A549 (cell line): ENCODE data around the gene NDUFB4. TPM values are rescaled to one million over a fixed set of nuclear protein-coding genes. Genes with fewer than 3 reads are reported as not detected.

Experiments
- ATAC-seq, 2 experiments: fragments of 200-7000 bp in 1 of 2; fragments of >200 bp in 1 of 2; cut with Nextera tagmentation in 1 of 2; cut with Tn5 transposase in 1 of 2; 3 replicates each; pipeline versions ENCODE4 v1.8.0 to v1.9.1; 2018 to 2020; ENCODE audit warnings: mild to moderate bottlenecking in 1 of 2, moderate library complexity in 1 of 2
- CTCF ChIA-PET: fragments of 300-600 bp; sonication (Branson Sonifier 250); formaldehyde crosslinking; extraction: SDS; loops from one replicate; lab custom pipeline; 2021; ENCODE audit warnings: antibody characterized with exemption, inconsistent platforms; lab: Yijun Ruan, JAX
- POLR2A ChIA-PET: fragments of 350-600 bp; formaldehyde crosslinking; extraction: SDS; loops from one replicate; lab custom pipeline; 2021; ENCODE audit warnings: antibody characterized with exemption, inconsistent platforms; lab: Yijun Ruan, JAX
- DNase-seq, 2 experiments: peaks; one replicate each; pipeline versions ENCODE4 v3.0.0 to v3.0.0-alpha.2; 2011 to 2016; ENCODE audit warnings: low read depth in 1 of 2, low spot score in 1 of 2
- FAIRE-seq: peaks from 2 replicates; lab custom pipeline; 2011; peaks lifted over from hg19 to GRCh38; lab: Jason Lieb, UNC
- H3K27ac ChIP-seq, 2 experiments: fragments of >200 bp; sonication (Bioruptor Twin); formaldehyde crosslinking; 3 replicates each; pipeline ENCODE4 v1.5.1; 2016 to 2017
- H3K4me1 ChIP-seq: fragments of >200 bp; sonication (Bioruptor Twin); formaldehyde crosslinking; 3 replicates; pipeline ENCODE4 v1.6.1; 2016
- H3K4me2 ChIP-seq: fragments of >200 bp; sonication (Bioruptor Twin); formaldehyde crosslinking; 3 replicates; pipeline ENCODE4 v1.6.1; 2016
- H3K4me3 ChIP-seq: fragments of >200 bp; sonication (Bioruptor Twin); formaldehyde crosslinking; 3 replicates; pipeline ENCODE4 v1.5.1; 2016
- H3K9me3 ChIP-seq: fragments of >200 bp; sonication (Bioruptor Twin); formaldehyde crosslinking; 3 replicates; pipeline ENCODE4 v1.6.1; 2016
- CBX2 ChIP-seq: fragments of 200-600 bp; sonication (generic); IDR thresholded peaks from 2 replicates; pipeline ENCODE4 v1.6.1; 2016; ENCODE audit warnings: low read depth, mild to moderate bottlenecking, borderline replicate concordance
- CBX8 ChIP-seq: fragments of 200-600 bp; sonication (generic); IDR thresholded peaks from 2 replicates; pipeline ENCODE4 v1.6.1; 2016
- CHD2 ChIP-seq: fragments of 150-350 bp; IDR thresholded peaks from 2 replicates; pipeline ENCODE4 v1.6.1; 2014; ENCODE audit warnings: low read length; ENCODE audit not compliant: partially characterized antibody
- EHMT2 ChIP-seq: fragments of 200-600 bp; sonication (generic); IDR thresholded peaks from 2 replicates; pipeline ENCODE4 v1.6.1; 2016; ENCODE audit warnings: antibody characterized with exemption, low read depth, mild to moderate bottlenecking, moderate library complexity
- ESRRA ChIP-seq: fragments of 150-350 bp; IDR thresholded peaks from 2 replicates; pipeline ENCODE4 v1.6.1; 2014; ENCODE audit warnings: mild to moderate bottlenecking, low read length, borderline replicate concordance
- FOSL2 ChIP-seq, 2 experiments: fragments of 450-650 bp in 1 of 2; fragments of >200 bp in 1 of 2; sonication (Bioruptor Twin) in 1 of 2; formaldehyde crosslinking; IDR thresholded peaks; 2 replicates each; pipeline versions ENCODE4 v1.5.0 to v1.6.1; 2016 to 2020; ENCODE audit warnings: mild to moderate bottlenecking in 1 of 2, moderate library complexity in 1 of 2
- HDAC2 ChIP-seq: fragments of 200-600 bp; sonication (generic); IDR thresholded peaks from 2 replicates; pipeline ENCODE4 v1.6.1; 2016
- HOXA7 ChIP-seq: fragments of 250-450 bp; sonication (Bioruptor Pico); IDR thresholded peaks from 2 replicates; pipeline ENCODE4 v1.5.0; 2020; ENCODE audit warnings: mild to moderate bottlenecking, moderate library complexity
- HOXB13 ChIP-seq: fragments of 250-450 bp; sonication (Bioruptor Pico); IDR thresholded peaks from 2 replicates; pipeline ENCODE4 v1.5.0; 2020; ENCODE audit warnings: low read depth, mild to moderate bottlenecking, moderate library complexity
- KDM1A ChIP-seq: fragments of 200-600 bp; sonication (generic); IDR thresholded peaks from 2 replicates; pipeline ENCODE4 v1.6.1; 2016; ENCODE audit warnings: low read depth, mild to moderate bottlenecking
- MAFK ChIP-seq: fragments of 450-650 bp; IDR thresholded peaks from 2 replicates; pipeline ENCODE4 v1.6.1; 2014; ENCODE audit not compliant: partially characterized antibody
- NFE2L2 ChIP-seq: fragments of 150-350 bp; conservative IDR thresholded peaks from 2 replicates; pipeline ENCODE4 v1.6.1; 2014; ENCODE audit warnings: low read length
- NR3C1 ChIP-seq: fragments of >200 bp; sonication (Bioruptor Twin); formaldehyde crosslinking; IDR thresholded peaks from 3 replicates; pipeline ENCODE4 v1.6.1; 2017
- POLR2A ChIP-seq: IDR thresholded peaks from 2 replicates; pipeline ENCODE4 v1.6.1; 2012; ENCODE audit warnings: mild to moderate bottlenecking, low read length
- RARB ChIP-seq: fragments of 250-450 bp; sonication (Bioruptor Pico); IDR thresholded peaks from 2 replicates; pipeline ENCODE4 v1.8.0; 2021; ENCODE audit warnings: mild to moderate bottlenecking, moderate library complexity
- RNF2 ChIP-seq: fragments of 200-600 bp; sonication (generic); IDR thresholded peaks from 2 replicates; pipeline ENCODE4 v1.6.1; 2016; ENCODE audit warnings: low read depth, mild to moderate bottlenecking, antibody characterized with exemption, moderate library complexity, borderline replicate concordance
- SREBF2 ChIP-seq: fragments of 450-650 bp; IDR thresholded peaks from 2 replicates; pipeline ENCODE4 v1.6.1; 2014; ENCODE audit warnings: mild to moderate bottlenecking, moderate library complexity
- TFCP2L1 ChIP-seq: fragments of 250-450 bp; sonication (Bioruptor Pico); IDR thresholded peaks from 2 replicates; pipeline ENCODE4 v1.5.0; 2021; ENCODE audit warnings: mild to moderate bottlenecking
- TP53 ChIP-seq: fragments of 250-450 bp; sonication (Bioruptor Pico); IDR thresholded peaks from 2 replicates; pipeline ENCODE4 v1.5.0; 2021; ENCODE audit warnings: mild to moderate bottlenecking, moderate library complexity
- USF2 ChIP-seq: fragments of 450-650 bp; IDR thresholded peaks from 2 replicates; pipeline ENCODE4 v1.6.1; 2014; ENCODE audit warnings: antibody characterized with exemption
- ZSCAN20 ChIP-seq: fragments of 250-450 bp; sonication (Bioruptor Pico); IDR thresholded peaks from 2 replicates; pipeline ENCODE4 v1.8.0; 2022; ENCODE audit warnings: mild to moderate bottlenecking, moderate library complexity
- WGBS: methylation state at CpG from one replicate; pipeline ENCODE4 v1.1.6; 2017; ENCODE audit errors: missing lambda C conversion rate; 5-methylcytosine and 5-hydroxymethylcytosine counted together
- polyA plus RNA-seq, 4 experiments: library from polyadenylated mRNA; depleted of rRNA in 3 of 4; stranded (reverse); fragments of >200 nt; fragmentation: RNase III in 1 of 4; extraction: RNeasy Plus Mini Kit Qiagen cat#74134 plus additional on column Dnase treatment in 1 of 4; gene quantifications; 2 replicates in 3 of 4; 3 replicates in 1 of 4; pipeline ENCODE4 v1.2.3, GENCODE V29; 2011 to 2017
- TF ChIP-seq, protein P1 (sequence below): fragments of 200-600 bp; sonication (generic); IDR thresholded peaks from 2 replicates; pipeline ENCODE4 v1.6.1; 2016; ENCODE audit warnings: antibody characterized with exemption, mild to moderate bottlenecking, moderate library complexity

The NDUFB4 gene
- polyA plus RNA-seq, 2 of the 4 experiments (the other 2 are of a cell fraction), result 239 to 686 TPM

DNA sequence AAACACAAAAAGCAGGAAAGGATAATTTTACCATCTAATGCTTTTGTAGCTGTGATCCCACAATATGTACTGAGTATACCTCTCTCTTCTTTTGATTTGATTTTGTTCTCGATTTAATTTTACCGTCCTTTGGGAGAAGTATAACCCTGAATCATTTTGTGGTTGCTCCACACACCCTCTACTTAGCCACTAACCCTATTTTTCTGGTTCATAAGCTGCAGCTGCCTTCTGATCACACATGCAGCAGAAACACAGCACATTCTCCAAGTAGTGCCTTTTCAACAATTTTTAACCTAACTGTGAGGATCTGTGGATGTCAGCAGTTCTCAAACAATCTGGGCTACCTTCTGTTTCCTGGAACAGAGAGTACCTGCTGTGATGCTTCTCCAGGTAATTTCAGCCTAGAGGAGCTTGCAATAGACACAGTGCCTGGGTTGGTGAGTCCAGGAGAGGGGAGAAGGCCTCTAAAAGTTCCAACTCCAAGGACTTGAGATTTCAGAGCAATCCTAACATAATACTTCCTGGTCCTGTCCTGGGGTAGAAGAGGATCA is 45.6 kb downstream of the NDUFB4 start:
- FAIRE-seq, result no peak
- H3K27ac ChIP-seq, result peak overlapping the region in 1 of 2 experiments; percentile 32; a peak in 2 of 6 replicates

DNA sequence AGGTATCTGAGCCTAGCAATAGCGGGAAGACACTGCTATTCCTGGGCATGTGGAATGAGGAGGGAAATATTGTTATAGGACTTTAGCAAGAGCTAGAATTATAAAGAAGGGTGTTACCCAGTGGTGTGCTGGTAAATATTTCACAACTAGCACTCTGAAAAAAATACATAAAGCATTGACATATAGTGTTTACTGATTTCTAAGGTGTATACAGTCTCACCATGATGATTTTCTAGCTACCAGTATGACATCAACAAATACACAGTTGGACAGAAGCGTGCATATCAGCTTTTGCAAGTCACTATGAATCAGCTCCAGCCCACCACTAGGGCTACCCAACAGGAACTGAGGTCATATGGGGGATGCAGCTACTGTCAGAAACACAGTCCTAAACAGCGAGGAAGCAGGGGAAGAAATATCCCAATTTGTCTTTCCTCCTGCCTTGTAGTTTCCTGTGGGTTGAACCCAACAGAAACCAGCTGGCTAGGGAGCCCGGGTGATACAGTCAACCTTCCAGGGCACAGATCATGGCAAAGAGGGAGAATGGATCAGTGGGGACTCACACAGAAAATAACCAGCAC is 46.3 kb downstream of the NDUFB4 start:
- peak in 1 of 2 experiments; percentile 85 for DNase-seq
- CTCF ChIA-PET, result interaction anchor here (0.9 to 1.6 kb wide), 3 partner anchors 10 to 153 kb away, joined by 3 to 5 read pairs (median 3); no protein-coding TSS in a partner anchor
- peaks cover 10% of the 10 kb centered on the region for H3K4me1 ChIP-seq
- no peak for TF ChIP-seq TFCP2L1 (CRISPR knock-in tag)
- TF ChIP-seq MAFK, result peak; percentile 78
- TF ChIP-seq RNF2, result no peak
- TF ChIP-seq CBX2, result no peak
- TF ChIP-seq NFE2L2, result peak; percentile 83
- FAIRE-seq, result no peak
- 53% methylated on average over 4 of the region's 4 CpGs for WGBS
- peak; percentile 42 to 87; a peak in 4 of 6 replicates for ATAC-seq
- POLR2A ChIA-PET, result interaction anchor here (0.5 kb wide), 1 partner anchor 826 kb away, joined by 8 read pairs; no protein-coding TSS in a partner anchor
- H3K4me2 ChIP-seq, result no peak overlapping the region
- no peak overlapping the region for H3K4me3 ChIP-seq
- no peaks in the 10 kb centered on the region for H3K9me3 ChIP-seq
- H3K27ac ChIP-seq, result peak overlapping the region; percentile 1 to 38; a peak in 3 of 6 replicates

More for the DNA sequence above, 45.6 kb downstream of the NDUFB4 start:
- DNase-seq (no peak), ATAC-seq (no peak; a peak in 1 of 6 replicates)
- peaks cover 10% of the 10 kb centered on the region for H3K4me1 ChIP-seq
- no peaks in the 10 kb centered on the region for H3K9me3 ChIP-seq
- H3K4me2 ChIP-seq, result no peak overlapping the region
- POLR2A ChIA-PET, result interaction anchor here (0.5 kb wide), 1 partner anchor 827 kb away, joined by 8 read pairs; no protein-coding TSS in a partner anchor
- 95% methylated on average over 2 of the region's 2 CpGs for WGBS
- TF ChIP-seq MAFK (peak; percentile 41), EHMT2 (no peak)
- no peak overlapping the region for H3K4me3 ChIP-seq
- CTCF ChIA-PET, result interaction anchor here (0.9 to 1.6 kb wide), 3 partner anchors 10 to 154 kb away, joined by 3 to 5 read pairs (median 3); no protein-coding TSS in a partner anchor

- Histone ChIP-seq H3K4me3 (no peak overlapping the region), H3K4me1 (peaks cover 10% of the 10 kb centered on the region), H3K27ac (0 out of 6 replicates have a peak overlapping the region, but pooled peaks of 1 of the 2 experiments have one; percentile 9), H3K4me2 (no peak overlapping the region), H3K9me3 (no peaks in the 10 kb centered on the region)
- WGBS, result 83% methylated on average over 5 of the region's 5 CpGs
- DNase-seq, result no peak
- ChIA-PET CTCF (interaction anchor here (1.1 to 1.9 kb wide), 3 partner anchors 11 to 150 kb away, joined by 3 to 6 read pairs (median 6); no protein-coding TSS in a partner anchor), POLR2A (no interaction called here)
- TF ChIP-seq EHMT2 (no peak), HOXB13 (CRISPR knock-in tag) (no peak), CBX8 (no peak), HOXA7 (CRISPR knock-in tag) (no peak), HDAC2 (no peak), NR3C1 (no peak), ESRRA (no peak), RARB (CRISPR knock-in tag) (no peak), USF2 (no peak), ZSCAN20 (CRISPR knock-in tag) (no peak), CHD2 (no peak), FOSL2 (IDR thresholded peaks at IDR 0.05) (no peak), FOSL2 (CRISPR knock-in tag; IDR thresholded peaks at IDR 0.05) (no peak), POLR2A (no peak), SREBF2 (no peak), KDM1A (no peak), TP53 (CRISPR knock-in tag) (no peak)
- TF ChIP-seq, protein P1, sequence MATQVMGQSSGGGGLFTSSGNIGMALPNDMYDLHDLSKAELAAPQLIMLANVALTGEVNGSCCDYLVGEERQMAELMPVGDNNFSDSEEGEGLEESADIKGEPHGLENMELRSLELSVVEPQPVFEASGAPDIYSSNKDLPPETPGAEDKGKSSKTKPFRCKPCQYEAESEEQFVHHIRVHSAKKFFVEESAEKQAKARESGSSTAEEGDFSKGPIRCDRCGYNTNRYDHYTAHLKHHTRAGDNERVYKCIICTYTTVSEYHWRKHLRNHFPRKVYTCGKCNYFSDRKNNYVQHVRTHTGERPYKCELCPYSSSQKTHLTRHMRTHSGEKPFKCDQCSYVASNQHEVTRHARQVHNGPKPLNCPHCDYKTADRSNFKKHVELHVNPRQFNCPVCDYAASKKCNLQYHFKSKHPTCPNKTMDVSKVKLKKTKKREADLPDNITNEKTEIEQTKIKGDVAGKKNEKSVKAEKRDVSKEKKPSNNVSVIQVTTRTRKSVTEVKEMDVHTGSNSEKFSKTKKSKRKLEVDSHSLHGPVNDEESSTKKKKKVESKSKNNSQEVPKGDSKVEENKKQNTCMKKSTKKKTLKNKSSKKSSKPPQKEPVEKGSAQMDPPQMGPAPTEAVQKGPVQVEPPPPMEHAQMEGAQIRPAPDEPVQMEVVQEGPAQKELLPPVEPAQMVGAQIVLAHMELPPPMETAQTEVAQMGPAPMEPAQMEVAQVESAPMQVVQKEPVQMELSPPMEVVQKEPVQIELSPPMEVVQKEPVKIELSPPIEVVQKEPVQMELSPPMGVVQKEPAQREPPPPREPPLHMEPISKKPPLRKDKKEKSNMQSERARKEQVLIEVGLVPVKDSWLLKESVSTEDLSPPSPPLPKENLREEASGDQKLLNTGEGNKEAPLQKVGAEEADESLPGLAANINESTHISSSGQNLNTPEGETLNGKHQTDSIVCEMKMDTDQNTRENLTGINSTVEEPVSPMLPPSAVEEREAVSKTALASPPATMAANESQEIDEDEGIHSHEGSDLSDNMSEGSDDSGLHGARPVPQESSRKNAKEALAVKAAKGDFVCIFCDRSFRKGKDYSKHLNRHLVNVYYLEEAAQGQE, result no peak
- FAIRE-seq, result no peak
- ATAC-seq, result peak in 1 of 2 experiments; percentile 13; a peak in 2 of 6 replicates
These were observed 49.1 kb downstream of the NDUFB4 start for GRCh38 chr3:120645083-120645845.
